ENCODE data around the gene PAX8. TPM values are rescaled to one million over a fixed set of nuclear protein-coding genes. Genes with fewer than 3 reads are reported as not detected.

The PAX8 gene
- total RNA-seq, 1 donor from 2014 or later = 0.71 TPM

- Mint-ChIP-seq H3K9me3 (peaks cover 4% of the 10 kb centered on the region), H3K27ac (peak overlapping the region; percentile 91), H3K4me1 (peaks cover 78% of the 10 kb centered on the region), H3K4me3 (peak overlapping the region; percentile 53), H3K36me3 (ENCODE audit: low read depth) (peaks cover 19% of the 10 kb centered on the region), H3K27me3 (peaks cover 2% of the 10 kb centered on the region)
- intact Hi-C loops (cut with micrococcal nuclease) = loop anchor here (10.0 kb wide), 2 partner anchors 523 to 1117 kb away; partner anchors contain the start of gene TMEM87B
- CTCF ChIA-PET = interaction anchor here (0.9 to 5.8 kb wide), 3 partner anchors 9 to 34 kb away, joined by 3 to 120 read pairs (median 5); no protein-coding TSS in a partner anchor
- TF ChIP-seq CTCF (IDR thresholded peaks at IDR 0.05) = no peak
- ATAC-seq (ENCODE audit: low read depth) (no peak), DNase-seq (no peak)
- POLR2A ChIA-PET = interaction anchor here (0.6 to 5.0 kb wide), 4 partner anchors 10 to 23 kb away, joined by 3 to 88 read pairs (median 6); no protein-coding TSS in a partner anchor
These were observed 107.2 kb downstream of the PAX8 start for GRCh38 chr2:113171334-113172075.

GRCh38 chr2:113169586-113169985 is 109.1 kb downstream of the PAX8 start:
- no peak for TF ChIP-seq CTCF (IDR thresholded peaks at IDR 0.05)
- CTCF ChIA-PET = no interaction called here
- no peaks in the 10 kb centered on the region for H3K27me3 Mint-ChIP-seq
- POLR2A ChIA-PET = no interaction called here
- no peak overlapping the region for H3K4me3 Mint-ChIP-seq
- H3K4me1 Mint-ChIP-seq = peaks cover 63% of the 10 kb centered on the region
- H3K27ac Mint-ChIP-seq = peak overlapping the region; percentile 65
- H3K9me3 Mint-ChIP-seq = peaks cover 4% of the 10 kb centered on the region
- intact Hi-C loops (cut with micrococcal nuclease) = no loop called here
- peaks cover 12% of the 10 kb centered on the region for H3K36me3 Mint-ChIP-seq (ENCODE audit: low read depth)
- no peak for ATAC-seq (ENCODE audit: low read depth)
- no peak for DNase-seq

- CTCF ChIA-PET = no interaction called here
- TF ChIP-seq CTCF (IDR thresholded peaks at IDR 0.05) = no peak
- Mint-ChIP-seq H3K27ac (peak overlapping the region; percentile 75), H3K36me3 (ENCODE audit: low read depth) (peaks cover 7% of the 10 kb centered on the region), H3K27me3 (no peaks in the 10 kb centered on the region), H3K9me3 (peaks cover 4% of the 10 kb centered on the region), H3K4me1 (peaks cover 59% of the 10 kb centered on the region), H3K4me3 (peak overlapping the region; percentile 56)
- peak; percentile 35 for ATAC-seq (ENCODE audit: low read depth)
- no peak for DNase-seq
- intact Hi-C loops (cut with micrococcal nuclease) = no loop called here
- POLR2A ChIA-PET = no interaction called here
These were observed 109.7 kb downstream of the PAX8 start for GRCh38 chr2:113169002-113169530.

GRCh38 chr2:113167962-113168340 is 110.8 kb downstream of the PAX8 start:
- no peak for TF ChIP-seq CTCF (IDR thresholded peaks at IDR 0.05)
- ChIA-PET CTCF (no interaction called here), POLR2A (interaction anchor here (1.1 kb wide), 1 partner anchor 12 kb away, joined by 3 read pairs; no protein-coding TSS in a partner anchor)
- no peak overlapping the region for H3K4me3 Mint-ChIP-seq
- peaks cover 48% of the 10 kb centered on the region for H3K4me1 Mint-ChIP-seq
- H3K9me3 Mint-ChIP-seq = peaks cover 4% of the 10 kb centered on the region
- no peaks in the 10 kb centered on the region for H3K27me3 Mint-ChIP-seq
- intact Hi-C loops (cut with micrococcal nuclease) = no loop called here
- no peak for DNase-seq
- H3K36me3 Mint-ChIP-seq (ENCODE audit: low read depth) = peaks cover 3% of the 10 kb centered on the region
- no peak for ATAC-seq (ENCODE audit: low read depth)
- peak overlapping the region; percentile 75 for H3K27ac Mint-ChIP-seq

All from activated B cell treated with CpG ODN at 0.5 μM for 24 hours (primary cell).